DMS53 (cell line): ENCODE data around the gene RP9.
"Not testable (repeated sequence)": the region's sequence is repeated elsewhere in the genome, so short reads cannot be mapped to it uniquely, and the experiment has no call there.

Experiments
- DNase-seq: peaks from one replicate; lab custom pipeline; 2025; lab: John Stamatoyannopoulos, UW

Gene RP9

DNA sequence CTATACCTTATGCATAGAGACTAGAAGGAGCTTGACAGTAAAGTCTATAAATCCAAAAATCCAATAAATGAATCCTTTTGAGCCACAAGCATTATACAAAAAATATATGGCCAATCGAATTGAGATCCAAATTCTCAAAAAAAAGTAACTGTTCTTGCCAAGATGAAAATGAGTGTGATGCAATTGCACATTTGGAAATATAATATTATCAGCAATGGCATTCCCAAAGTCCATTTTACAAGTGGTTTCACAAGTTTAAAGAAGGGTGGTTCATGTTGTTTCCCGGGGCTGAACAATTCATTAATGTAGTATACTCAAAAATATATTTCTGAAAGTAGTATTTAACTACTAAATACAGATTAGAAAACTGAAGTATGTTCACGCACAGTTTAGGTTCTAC is 7.3 kb downstream of the RP9 start:
- no peak for DNase-seq

DNA sequence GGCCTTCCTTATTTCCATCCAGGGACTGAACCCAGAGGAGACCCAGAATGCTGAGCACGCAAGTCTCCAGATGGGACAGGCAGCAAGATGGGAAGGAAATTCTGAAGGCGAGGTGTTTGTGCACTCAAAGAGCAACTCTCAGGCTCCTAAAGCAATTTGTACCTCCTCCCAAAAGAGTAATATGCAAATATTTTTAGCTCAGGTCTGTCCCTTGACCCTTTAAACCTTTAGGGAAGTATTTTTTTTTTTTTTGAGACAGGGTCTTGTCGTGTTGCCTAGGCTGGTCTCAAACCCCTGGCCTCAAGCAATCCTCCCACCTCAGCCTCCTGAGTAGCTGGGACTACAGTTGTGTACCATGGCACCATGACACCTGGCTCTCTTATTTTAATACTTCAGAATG is 8.4 kb downstream of the RP9 start:
- no peak for DNase-seq

DNA sequence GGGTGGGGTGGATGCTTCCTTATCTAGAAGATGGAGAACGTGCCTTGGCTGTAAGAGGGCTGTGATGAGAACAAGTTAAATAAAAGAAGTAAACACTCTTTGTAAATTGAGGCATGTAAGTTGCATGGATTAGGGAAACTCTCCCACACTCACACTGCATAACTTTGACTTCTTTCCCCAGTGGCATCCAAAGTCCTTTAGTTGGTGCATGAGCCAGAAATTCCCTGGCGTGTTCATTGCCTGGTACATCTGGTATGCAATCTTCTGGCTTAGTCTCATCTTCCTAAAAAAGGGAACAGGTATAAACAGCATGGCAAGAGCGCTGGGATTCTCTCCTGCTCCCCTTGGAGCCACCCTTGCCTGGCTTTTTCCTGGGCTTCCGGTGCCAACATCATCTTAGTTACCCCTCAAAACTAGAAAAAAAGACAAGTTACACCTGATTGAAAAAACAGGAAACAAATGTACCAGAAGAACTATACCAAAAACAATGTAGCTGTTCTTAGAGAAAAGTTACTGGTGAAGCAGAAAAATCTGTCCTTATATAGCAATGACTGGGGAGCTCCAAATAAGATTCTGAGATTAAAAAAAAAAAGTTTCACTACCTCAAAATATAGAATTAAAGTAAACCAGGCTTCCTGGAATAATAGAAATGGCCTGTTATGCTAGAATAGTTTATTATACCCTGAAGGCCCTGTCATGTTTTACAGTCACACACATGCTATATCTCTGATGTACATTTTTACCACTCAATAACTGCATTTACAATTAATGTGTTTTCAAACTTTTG is 9.9 kb downstream of the RP9 start:
- no peak for DNase-seq

DNA sequence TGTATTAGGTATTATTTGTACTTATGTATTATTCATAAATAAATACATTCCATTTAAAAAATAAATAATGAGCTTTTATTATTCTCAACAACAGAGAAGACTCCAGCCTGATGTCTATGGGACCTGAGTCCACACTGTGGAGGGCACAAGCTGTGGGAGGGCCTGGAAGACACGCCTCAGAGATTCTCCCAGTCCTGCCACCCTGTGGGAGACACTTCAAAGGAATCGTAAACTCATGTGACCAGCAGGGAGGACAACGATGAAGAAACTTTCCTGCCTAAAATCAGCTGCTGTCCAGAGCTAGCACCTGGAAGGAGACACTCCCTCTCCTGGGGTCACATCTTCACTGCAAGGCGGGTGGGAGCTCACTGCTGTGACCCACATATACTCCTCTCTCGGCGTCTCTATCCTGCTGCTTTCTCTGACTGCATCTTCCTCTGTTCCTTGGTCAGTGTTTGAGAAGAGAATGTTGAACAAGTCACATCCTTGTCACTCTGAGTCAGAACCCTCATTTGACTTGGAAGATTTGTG is 14.4 kb downstream of the RP9 start:
- not testable (repeated sequence) for DNase-seq

DNA sequence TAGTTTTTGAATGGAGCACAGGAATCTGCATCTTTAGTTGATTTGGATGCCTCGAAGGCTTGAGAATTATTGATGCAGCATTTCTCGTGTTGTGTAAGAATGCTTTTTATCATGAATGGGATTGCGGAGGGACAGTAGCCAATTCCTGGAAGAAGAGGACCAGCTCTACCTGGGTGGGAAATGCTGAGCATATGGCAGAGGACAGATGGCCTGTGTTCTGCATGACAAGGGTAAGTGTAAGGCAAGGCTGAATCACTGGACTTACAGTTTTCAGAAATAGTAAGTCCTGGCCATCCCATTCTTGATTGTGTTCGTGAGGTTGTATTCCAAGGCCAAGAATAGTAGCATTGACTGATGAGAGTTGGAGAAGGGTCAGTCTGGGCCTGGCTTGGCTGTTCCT is 15.9 kb downstream of the RP9 start:
- no peak for DNase-seq

DNA sequence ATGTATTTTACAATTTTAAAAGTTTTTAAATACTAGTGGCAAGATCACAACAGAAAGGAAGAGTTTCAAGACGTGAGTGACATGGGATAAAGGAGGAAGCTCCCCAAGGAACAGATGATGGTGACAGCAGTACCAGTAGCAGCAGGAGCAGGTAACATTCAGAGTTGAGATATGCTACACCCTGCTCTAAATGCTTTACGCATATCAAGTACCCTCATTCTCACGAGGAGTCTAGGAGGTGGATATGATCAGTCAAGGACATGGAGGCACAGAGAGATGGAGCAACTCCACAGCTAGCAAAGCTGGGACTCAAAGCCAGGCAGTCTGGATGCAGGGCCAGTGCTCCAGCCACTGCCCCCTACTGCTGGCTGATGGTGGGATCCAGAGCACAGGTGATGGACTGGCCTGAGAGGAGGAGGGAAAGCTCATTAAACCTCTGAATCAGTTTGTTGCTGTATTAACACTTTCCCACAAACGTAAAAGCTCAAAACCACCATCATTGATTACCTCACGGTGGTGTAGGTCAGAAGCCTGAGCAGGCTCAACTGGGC is 17.5 kb downstream of the RP9 start:
- DNase-seq, result no peak

DNA sequence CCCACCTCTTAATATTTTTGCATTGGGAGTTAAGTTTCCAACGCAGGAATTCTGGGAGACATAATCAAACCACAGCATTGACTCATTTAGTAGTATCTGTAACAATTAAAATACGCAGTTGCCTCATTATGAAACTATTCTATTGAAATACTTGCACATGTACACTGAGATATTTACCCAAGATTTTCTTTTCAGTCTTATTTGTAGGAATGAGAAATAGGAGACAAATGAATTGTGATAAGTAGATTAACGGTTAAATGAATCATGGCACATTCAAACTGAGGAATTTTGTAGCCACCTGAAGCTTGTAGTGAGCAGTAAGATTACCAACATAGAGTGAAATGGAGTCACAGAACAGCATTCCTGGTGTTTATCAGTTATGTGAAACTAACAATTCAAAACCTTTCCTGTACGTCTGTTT is 18.1 kb downstream of the RP9 start:
- no peak for DNase-seq

DNA sequence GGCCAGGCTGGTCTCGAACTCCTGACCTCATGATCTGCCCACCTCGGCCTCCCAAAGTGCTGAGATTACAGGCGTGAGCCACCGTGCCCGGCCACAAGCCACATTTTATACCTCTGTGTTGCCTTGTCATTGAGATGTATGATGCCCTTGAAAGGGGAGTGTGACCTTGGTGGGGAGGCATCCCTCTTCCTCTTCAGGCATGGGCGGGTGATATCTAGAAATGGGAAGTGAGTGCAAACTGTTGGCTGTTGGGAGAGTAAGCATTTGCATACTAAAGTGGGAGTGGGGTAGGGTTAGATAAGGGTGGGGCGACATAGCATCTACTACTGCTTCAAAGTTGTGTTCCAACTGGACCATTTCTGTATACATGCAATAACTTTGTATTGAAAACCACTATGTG is 20.1 kb downstream of the RP9 start:
- no peak for DNase-seq

DNA sequence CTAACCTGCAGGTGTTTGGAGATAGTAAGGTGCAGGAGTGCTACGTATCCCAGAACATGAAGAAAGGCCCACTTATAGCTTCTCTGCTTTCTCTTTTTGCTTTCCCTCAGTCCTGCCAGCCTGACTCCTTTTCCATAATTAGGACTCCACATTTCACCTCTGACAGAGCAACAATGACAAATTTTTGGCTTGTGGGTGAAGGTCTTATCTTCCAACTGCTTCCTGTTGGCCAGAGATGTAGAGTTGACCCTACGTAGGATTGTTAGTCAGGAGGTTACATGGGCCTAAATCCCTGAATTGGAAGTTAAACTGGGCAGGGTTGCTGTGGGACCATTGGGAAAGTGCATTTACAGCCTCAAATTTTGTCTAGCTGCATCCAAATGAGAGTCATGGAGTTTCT is 21.3 kb downstream of the RP9 start:
- no peak for DNase-seq

DNA sequence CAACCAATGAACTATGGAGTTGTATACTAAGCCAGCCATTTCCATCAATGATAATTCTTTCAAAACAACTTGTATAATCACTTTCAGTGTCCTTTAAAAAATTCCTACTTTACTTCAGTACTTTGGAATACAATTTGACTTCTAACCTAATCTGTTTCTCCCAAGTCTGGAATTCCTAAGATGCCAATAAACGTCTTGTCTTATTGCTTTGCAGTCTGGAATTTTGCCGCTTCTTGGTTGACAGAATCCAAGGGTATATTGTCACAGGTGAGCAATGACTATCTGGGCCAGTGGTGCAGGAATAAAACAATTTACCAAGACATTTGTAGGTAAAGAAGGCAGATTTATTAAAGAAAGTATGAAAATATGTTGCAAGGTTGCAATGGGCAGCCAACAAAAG is 21.8 kb downstream of the RP9 start:
- no peak for DNase-seq

DNA sequence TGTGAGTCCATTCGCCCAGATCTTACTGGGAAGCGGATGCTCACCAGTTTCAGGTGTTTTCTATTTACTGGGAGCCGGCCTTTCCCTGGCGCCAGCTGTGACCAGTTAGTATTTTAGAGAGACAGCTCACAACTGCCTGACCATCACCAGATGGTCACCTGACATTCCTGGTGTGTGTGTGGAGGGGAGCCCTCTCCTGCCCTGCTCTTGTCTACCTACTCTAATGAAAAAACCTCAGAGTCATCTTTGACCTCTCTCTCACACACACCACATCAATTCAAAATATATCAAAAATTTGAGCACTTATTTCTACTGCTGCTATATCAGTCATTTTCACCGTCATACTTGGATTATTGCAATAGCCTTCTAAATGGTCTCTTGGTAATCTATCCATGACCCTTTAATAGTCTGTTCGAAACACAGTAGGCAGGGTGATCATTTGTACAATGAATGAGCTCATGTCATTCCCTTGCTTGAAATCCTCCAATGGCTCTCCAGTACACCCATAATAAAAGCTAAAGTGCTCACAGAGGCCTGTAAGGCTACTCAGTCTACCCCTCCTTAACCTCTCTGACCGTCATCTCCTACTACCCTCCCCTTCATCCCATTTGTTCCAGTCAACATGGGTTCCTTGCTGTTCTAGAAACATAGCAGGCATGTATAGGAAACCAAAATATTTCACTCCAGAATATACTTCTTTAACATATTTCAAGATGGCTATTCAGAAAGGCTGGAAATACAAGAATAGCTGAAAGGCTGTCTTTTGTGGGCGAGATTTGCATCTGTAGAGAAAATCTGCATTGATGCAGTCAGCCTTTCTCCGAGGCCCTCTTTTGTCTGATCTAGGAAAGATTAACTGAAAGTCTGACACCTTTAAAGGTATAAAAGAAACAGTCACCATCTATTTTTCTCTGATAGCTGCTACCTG is 29.2 kb downstream of the RP9 start:
- DNase-seq, result no peak

DNA sequence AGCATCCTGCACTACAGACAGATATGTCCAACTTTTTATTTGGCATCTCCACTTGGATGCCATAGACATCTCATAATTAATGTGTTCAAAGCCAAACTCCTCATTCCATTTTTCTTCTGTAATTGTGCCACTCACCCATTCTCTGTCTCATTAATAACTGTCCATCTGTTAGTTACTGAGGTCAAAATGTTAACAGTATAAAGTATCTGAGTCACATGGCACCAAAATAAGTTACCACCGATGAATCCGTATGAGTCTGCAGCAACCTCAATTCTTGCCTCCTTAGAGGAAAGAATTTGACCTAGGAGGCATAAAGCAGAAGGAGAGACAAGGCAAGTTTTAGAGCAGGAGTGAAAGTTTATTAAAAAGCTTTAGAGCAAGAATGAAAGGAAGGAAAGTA is 30.1 kb downstream of the RP9 start:
- DNase-seq, result no peak

DNA sequence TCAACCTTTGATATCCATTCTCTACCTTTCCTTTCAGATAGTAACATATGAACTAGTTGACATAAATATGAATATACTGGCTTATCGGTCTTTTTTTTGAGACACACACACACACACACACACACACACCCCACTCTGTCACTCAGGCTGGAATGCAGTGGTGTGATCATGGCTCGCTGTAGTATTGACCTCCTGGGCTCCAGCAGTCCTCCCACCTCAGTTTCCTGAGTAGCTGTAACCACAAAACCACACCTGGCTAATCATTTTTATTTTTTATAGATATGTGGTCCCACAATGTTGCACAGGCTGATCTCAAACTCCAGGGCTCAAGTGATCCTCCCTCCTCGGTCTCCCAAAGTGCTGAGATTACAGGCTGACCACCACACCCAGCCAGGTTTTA is 32.5 kb downstream of the RP9 start:
- no peak for DNase-seq

DNA sequence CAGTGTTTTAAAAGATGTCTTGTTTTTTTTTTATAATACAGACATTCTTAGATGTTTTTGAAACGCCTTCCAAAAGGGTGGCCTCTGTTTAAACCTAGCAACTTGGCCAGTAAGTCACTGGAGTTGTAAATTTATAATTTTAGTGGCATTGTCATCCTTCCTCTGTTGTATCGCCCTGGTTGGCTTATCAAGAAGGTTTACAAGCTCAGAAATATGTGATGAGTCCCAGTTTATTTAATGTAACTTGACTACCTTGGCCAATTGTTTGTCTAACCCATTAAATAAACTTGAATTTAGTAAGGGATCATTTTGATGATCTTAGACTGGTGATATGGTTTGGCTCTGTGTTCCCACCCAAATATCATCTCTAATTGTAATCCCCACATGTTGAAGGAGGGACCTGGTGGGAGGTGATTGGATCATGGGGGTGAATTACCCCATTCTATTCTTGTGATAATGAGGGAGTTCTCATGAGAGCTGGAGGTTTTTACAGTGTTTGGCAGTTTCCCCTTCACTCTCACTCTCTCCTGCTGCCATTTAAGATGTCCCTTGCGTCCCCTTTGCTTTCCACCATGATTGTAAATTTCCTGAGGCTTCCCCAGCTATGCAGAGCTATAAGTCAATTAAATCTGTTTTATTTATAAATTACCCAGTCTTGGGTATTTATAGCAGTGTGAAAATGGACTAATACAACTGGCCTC is 33.2 kb downstream of the RP9 start:
- DNase-seq, result no peak

DNA sequence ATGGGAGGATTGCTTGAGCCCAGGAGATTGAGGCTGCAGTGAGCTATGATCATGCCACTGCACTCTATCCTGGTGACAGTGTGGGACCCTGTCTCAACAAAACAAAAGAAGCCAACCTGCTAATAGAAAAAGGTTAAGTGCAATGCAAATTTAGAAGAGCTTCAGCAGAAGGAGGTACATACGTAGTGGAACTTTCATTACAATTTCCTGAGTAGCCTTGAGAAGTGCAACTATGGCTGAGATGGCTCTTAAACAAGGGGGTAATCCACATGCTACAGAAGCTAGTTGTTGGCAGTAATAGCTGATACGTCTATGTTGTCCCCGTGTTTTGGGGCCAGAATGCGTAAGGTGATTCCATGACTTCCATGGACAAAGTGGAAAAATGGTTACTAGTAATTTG is 36.0 kb downstream of the RP9 start:
- DNase-seq, result no peak

DNA sequence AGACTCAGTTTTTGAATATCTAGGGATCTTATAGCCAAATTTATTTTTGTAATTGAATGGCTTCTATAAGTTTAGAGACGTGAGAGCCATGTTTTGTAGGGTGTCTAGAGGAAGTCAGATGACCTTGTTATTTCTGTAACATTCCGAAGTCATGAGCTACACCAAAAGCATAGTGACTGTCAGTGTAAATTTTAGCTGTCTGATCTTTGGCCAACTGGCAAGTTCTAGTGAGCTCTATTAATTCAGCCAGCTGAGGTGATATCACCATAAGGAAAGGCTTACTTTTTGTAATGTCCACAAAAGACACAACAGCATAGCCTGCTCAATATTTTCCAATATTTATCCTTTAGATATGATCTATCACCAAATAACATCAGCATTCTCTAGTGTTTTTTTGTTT is 36.7 kb downstream of the RP9 start:
- no peak for DNase-seq

DNA sequence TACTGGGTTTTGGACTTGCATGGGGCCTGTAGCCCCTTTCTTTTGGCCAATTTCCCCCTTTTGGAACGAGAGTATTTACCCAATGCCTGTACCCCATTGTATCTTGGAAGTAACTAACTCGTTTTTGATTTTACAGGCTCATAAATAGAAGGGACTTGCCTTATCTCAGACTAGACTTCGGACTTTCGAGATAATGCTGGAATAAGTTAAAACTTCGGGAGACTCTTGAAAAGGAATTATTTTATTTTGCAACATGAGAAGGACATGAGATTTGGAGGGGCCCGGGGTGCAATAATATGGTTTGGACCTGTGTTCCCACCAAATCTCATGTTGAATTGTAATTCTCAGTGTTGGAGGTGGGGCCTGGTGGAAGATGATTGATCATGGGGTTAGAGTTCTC is 38.4 kb downstream of the RP9 start:
- DNase-seq, result no peak

DNA sequence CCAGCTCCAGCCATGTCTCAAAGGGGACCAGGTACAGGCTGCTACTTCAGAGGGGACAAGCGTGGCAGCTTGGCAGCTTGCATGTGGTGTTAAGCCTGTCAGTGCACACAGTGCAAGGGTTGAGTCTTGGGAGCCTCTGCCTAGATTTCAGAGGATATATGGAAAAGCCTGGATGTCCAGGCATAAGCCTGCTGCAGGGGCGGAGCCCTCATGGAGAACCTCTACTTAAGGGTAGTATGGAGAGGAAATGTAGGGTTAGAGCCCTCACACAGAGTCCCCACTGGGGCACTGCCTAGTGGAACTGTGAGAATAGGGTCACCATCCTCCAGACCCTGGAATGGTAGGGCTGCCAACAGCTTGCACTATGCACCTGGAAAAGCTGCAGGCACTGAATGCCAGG is 38.9 kb downstream of the RP9 start:
- DNase-seq, result peak; percentile 46

DNA sequence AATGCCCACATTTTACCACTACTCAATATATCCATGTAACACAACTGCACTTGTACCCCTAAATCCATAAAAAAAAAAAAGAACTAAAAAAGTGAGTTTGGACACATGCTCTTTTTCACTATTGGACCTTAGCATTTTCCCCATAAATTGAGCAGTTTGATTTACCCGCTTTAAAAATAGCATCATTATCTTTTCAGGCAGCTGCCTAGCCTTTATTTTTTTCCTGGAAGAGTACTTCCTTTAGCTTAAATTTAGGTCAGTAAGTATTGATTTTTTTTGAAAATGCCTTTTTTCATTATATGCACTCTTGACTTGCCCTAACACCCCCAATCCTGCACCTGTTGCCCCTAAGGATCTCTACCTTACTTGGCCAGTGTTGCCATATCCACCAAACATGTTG is 41.3 kb downstream of the RP9 start:
- no peak for DNase-seq

DNA sequence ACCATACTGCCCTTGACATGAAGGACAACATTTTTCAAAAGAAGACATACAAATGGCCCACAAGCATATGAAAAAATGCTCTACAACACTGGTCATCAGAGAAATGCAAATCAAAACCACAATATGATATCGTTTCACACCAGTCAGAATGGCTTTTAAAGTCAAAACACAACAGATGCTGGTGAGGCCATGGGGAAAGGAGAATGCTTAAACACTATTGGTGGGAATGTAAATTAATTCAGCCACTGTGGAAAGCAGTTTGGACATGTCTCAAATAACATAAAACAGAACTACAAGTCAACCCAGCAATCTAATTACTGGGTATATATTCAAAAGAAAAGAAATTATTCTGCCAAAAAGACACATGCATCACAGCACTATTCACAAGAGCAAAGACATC is 42.4 kb downstream of the RP9 start:
- no peak for DNase-seq

DNA sequence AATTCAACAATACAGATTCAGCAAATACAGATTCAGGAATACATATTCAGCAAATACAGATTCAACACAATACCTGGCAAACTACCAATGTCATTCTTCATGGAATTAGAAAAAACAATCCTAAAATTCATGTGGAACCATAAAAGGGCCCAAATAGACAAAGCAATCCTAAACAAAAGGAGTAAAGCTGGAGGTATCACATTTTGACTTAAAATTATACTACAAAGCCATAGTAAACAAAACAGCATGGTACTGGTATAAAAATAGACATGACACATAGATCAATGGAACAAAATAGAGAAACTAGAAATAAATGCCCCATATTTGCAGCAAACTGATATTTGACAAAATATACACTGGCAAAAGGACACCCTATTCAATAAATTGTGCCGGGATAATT is 43.2 kb downstream of the RP9 start:
- no peak for DNase-seq

DNA sequence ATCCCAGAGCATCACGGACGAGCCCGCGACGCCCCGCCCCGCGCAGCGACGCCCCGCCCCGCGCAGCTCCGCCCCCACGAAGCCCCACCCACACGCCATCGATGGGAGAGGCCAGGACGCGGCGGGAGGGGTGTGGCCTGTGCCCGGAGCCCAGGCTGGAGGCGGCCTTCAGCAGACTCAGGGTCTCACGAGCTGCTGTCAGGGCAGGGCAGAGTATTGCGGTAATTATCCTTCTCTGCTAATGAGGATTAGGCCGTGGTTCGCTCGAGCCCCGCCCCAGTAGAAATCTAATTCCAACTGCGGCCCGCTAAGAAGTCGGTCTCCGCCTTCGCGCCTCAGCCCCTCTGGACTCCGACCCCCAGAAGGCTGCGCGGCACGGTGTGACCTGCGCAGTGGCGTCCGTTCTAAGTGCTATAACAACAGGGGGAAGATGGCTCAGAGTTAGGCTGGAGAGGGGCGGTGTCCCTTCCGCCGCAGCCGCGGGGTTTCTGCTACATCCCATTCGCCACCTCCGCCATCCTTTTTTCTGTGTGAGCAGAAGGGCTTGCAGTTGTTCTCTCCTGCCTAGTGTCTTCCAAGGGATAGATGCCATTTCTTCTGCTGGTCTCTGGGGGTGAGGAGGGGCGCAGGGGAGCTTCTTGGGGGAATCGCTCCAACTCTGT is 46.3 kb downstream of the RP9 start:
- DNase-seq, result peak; percentile 99
